Vagina (tissue), 2 donors: ENCODE measurements around the gene LRRC10. TPM values are rescaled to one million over a fixed set of nuclear protein-coding genes. Genes with fewer than 3 reads are reported as not detected.

Source experiments
- DNase-seq, 2 donors: peaks; one replicate each; pipeline ENCODE4 v3.0.0-alpha.2; 2017; ENCODE audit errors: extremely low spot score in 2 of 2
- H3K27ac ChIP-seq: fragments of 200-600 bp; sonication (generic); one replicate; pipeline ENCODE4 v1.5.1; 2019
- H3K27me3 ChIP-seq: fragments of 200-600 bp; sonication (generic); one replicate; pipeline ENCODE4 v1.5.1; 2019
- H3K36me3 ChIP-seq, 2 donors: fragments of 200-600 bp; sonication (generic); one replicate each; pipeline ENCODE4 v1.5.1; 2017 to 2019
- H3K4me1 ChIP-seq: fragments of 200-600 bp; sonication (generic); one replicate; pipeline ENCODE4 v1.5.1; 2019
- H3K4me3 ChIP-seq, 2 donors: fragments of 200-600 bp; sonication (generic); 1 replicate in 1 of 2; 2 replicates in 1 of 2; pipeline ENCODE4 v1.5.1; 2016 to 2019
- H3K9me3 ChIP-seq: fragments of 200-600 bp; sonication (generic); one replicate; pipeline ENCODE4 v1.5.1; 2019
- POLR2A ChIP-seq, 2 donors: fragments of 450-650 bp; IDR thresholded peaks; one replicate each; pipeline ENCODE4 v1.6.1; 2017; ENCODE audit warnings: antibody characterized with exemption in 2 of 2, mild to moderate bottlenecking in 2 of 2, moderate library complexity in 2 of 2
- POLR2AphosphoS5 ChIP-seq, 2 donors: sonication (generic); formaldehyde crosslinking; IDR thresholded peaks; one replicate each; pipeline ENCODE4 v1.9.0; 2017; ENCODE audit warnings: antibody characterized with exemption in 2 of 2, mild to moderate bottlenecking in 2 of 2, low read depth in 1 of 2; ENCODE audit not compliant: insufficient read depth in 1 of 2
- intact Hi-C: fragments of 100-400 bp; cut with DNase I; formaldehyde crosslinking; loops from one replicate; pipeline ENCODE4 v1.15.1; 2023
- microRNA-seq: library from miRNA; unstranded; fragments of <30 nt; microRNA quantifications from one replicate; pipeline ENCODE4, GENCODE V29; 2017; ENCODE audit warnings: borderline number of aligned reads, borderline replicate concordance
- small RNA-seq: library from RNA; depleted of rRNA; stranded (forward); fragments of <200 nt; gene quantifications from one replicate; pipeline ENCODE3, GENCODE V24; 2016
- total RNA-seq: library from RNA; depleted of rRNA; stranded (reverse); fragments of >200 nt; gene quantifications from one replicate; pipeline ENCODE4 v1.2.3, GENCODE V29; 2016
- TF ChIP-seq, protein P1 (sequence below), 3 experiments: fragments of 450-650 bp in 2 of 3; fragments of 200-600 bp in 1 of 3; sonication (generic) in 1 of 3; IDR thresholded peaks; one replicate each; pipeline ENCODE4 v1.5.1; 2017 to 2019; ENCODE audit warnings: antibody characterized with exemption in 3 of 3, mild to moderate bottlenecking in 2 of 3, moderate library complexity in 2 of 3

LRRC10 gene
- total RNA-seq, 1 donor from 2014 or later = not detected

DNA sequence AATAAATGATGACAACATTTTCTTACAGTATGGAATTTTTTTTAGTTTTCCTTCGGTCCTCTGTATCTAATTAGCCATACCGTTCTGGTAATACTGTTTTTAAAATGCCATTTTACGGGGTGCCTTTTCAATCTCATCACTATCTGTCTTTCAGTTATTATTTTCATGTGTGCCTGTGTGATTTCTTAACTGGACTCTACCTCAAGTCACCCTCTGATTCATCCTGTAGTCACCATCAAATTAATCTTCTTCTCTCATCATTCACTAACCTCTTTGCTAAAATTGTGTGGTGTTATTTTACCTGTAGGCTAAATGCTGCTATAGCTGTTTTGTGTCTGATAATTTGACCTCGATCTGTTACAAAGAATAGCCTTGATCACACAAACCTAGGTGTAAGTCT lies 41.5 kb downstream of the LRRC10 start:
- H3K4me3 ChIP-seq = no peak overlapping the region
- H3K4me1 ChIP-seq = no peaks in the 10 kb centered on the region
- no peak for DNase-seq
- no peaks in the 10 kb centered on the region for H3K9me3 ChIP-seq
- H3K36me3 ChIP-seq = peaks cover 0 to 31% of the 10 kb centered on the region in 2 donors
- H3K27me3 ChIP-seq = no peaks in the 10 kb centered on the region
- intact Hi-C loops = no loop called here
- TF ChIP-seq POLR2AphosphoS5 (IDR thresholded peaks at IDR 0.05; ENCODE audit: insufficient read depth in 1 of 2, low read depth in 1 of 2) (no peak), POLR2A (IDR thresholded peaks at IDR 0.05) (no peak)
- TF ChIP-seq, protein P1, sequence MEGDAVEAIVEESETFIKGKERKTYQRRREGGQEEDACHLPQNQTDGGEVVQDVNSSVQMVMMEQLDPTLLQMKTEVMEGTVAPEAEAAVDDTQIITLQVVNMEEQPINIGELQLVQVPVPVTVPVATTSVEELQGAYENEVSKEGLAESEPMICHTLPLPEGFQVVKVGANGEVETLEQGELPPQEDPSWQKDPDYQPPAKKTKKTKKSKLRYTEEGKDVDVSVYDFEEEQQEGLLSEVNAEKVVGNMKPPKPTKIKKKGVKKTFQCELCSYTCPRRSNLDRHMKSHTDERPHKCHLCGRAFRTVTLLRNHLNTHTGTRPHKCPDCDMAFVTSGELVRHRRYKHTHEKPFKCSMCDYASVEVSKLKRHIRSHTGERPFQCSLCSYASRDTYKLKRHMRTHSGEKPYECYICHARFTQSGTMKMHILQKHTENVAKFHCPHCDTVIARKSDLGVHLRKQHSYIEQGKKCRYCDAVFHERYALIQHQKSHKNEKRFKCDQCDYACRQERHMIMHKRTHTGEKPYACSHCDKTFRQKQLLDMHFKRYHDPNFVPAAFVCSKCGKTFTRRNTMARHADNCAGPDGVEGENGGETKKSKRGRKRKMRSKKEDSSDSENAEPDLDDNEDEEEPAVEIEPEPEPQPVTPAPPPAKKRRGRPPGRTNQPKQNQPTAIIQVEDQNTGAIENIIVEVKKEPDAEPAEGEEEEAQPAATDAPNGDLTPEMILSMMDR (IDR thresholded peaks at IDR 0.05) = no peak
- no peak overlapping the region for H3K27ac ChIP-seq

DNA sequence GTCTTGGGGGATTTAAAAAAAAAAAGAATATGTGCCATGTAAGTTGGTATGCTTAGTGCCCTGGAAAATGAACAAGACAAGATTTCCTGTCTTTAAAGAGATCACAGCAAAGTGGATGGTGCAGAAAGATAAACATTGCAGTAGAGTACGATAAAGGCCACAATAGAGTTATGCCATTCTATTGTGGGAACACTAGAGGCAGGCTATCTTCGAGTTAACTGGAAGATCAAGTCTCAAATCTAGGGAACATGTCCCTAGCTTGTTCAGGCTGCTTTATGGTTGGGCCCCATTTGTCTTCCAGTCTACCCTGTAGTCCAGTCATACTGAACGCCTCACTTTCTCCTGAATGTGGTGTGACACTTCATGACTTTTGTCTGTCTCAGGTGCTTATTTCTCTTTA lies 44.1 kb downstream of the LRRC10 start:
- intact Hi-C loops = no loop called here
- TF ChIP-seq, protein P1 (IDR thresholded peaks at IDR 0.05) = no peak
- TF ChIP-seq POLR2AphosphoS5 (IDR thresholded peaks at IDR 0.05; ENCODE audit: insufficient read depth in 1 of 2, low read depth in 1 of 2) (no peak), POLR2A (IDR thresholded peaks at IDR 0.05) (no peak)
- no peaks in the 10 kb centered on the region for H3K4me1 ChIP-seq
- H3K27ac ChIP-seq = no peak overlapping the region
- no peak for DNase-seq
- peaks cover 0 to 24% of the 10 kb centered on the region in 2 donors for H3K36me3 ChIP-seq
- no peak overlapping the region for H3K4me3 ChIP-seq
- H3K27me3 ChIP-seq = no peaks in the 10 kb centered on the region
- no peaks in the 10 kb centered on the region for H3K9me3 ChIP-seq

DNA sequence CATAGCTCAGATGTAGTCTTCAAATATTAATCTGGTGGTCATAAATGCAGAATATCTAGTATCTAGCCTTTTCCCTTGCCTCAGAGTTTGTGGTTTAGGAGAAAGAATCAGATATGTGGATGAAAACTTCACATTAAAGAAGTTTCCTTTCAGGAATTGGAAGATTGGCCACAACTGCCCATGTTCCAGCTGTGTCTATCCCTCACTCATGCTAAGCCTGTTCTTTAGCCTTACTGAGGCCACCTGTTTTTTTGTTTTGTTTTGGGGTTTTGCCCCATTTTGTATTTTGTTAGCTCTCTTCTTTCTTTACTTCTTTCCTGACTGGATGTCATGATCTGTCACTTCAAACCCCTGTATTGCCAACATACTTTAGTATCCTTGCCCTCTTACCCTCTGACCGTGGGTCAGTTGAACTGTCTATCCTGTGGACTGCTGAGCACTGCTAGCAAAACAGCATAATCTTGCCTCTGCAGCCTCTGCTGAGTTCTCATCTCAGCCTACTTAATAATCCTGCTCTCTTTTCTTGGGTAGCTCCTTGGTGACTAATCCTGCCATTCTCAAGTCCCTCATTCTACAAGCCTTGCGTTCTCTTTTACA lies 47.4 kb downstream of the LRRC10 start:
- H3K9me3 ChIP-seq = no peaks in the 10 kb centered on the region
- no peaks in the 10 kb centered on the region for H3K27me3 ChIP-seq
- no peak overlapping the region for H3K4me3 ChIP-seq
- peaks cover 0 to 13% of the 10 kb centered on the region in 2 donors for H3K36me3 ChIP-seq
- no peak for TF ChIP-seq POLR2AphosphoS5 (IDR thresholded peaks at IDR 0.05; ENCODE audit: insufficient read depth in 1 of 2, low read depth in 1 of 2)
- TF ChIP-seq, protein P1 (IDR thresholded peaks at IDR 0.05) = no peak
- no peak for TF ChIP-seq POLR2A (IDR thresholded peaks at IDR 0.05)
- no peak for DNase-seq
- no peak overlapping the region for H3K27ac ChIP-seq
- peaks cover 2% of the 10 kb centered on the region for H3K4me1 ChIP-seq
- intact Hi-C loops = no loop called here

Small RNAs within 50 kb of the gene (microRNA-seq; reads per million reads assigned to microRNA genes)
- gene MIR3913-1 = not detected
- gene MIR3913-2 = not detected

Small RNAs within 50 kb of the gene (small RNA-seq; reads per million reads assigned to genes)
- gene MIR3913-1 = 4.1 reads per million, percentile 83 among the genes with 10 or more reads in this experiment

Other genes starting within 250 kb of the LRRC10 start
- gene FRS2, start 140.5 kb downstream of the LRRC10 start, total RNA-seq = 44.0 TPM
- gene CCT2, start 25.4 kb downstream of the LRRC10 start, total RNA-seq = 77.3 TPM
- gene BEST3, start 88.4 kb upstream of the LRRC10 start, total RNA-seq = not detected
- 7.9 TPM for gene RAB3IP, start 128.0 kb upstream of the LRRC10 start, total RNA-seq
- not detected for gene MYRFL, start 214.3 kb upstream of the LRRC10 start, total RNA-seq